Left ventricle myocardium superior (tissue), 1 donor: ENCODE data around the gene MS4A15. TPM values are rescaled to one million over a fixed set of nuclear protein-coding genes. Genes with fewer than 3 reads are reported as not detected.

Experiments
- total RNA-seq: library from RNA; stranded (reverse); fragmentation: NEBNext Ultra II Directional; extraction: Animal tissue kit (Norgen Biotek cat#: 25700); gene quantifications from one replicate; pipeline ENCODE4 v1.2.1, GENCODE V29; 2021
- donor health status: DM: no; HTN: yes; CAD: no; lungs with severe emphysema.

The MS4A15 gene
- total RNA-seq, 1 donor from 2014 or later, result not detected

Other genes with a start within 250 kb of the MS4A15 start
- gene MS4A13, start 241.5 kb upstream of the MS4A15 start, total RNA-seq, result not detected
- not detected for gene MS4A8, start 57.3 kb upstream of the MS4A15 start, total RNA-seq
- gene MS4A18, start 32.1 kb upstream of the MS4A15 start, total RNA-seq, result not detected
- not detected for gene MS4A10, start 28.5 kb downstream of the MS4A15 start, total RNA-seq
- 9.7 TPM for gene CCDC86, start 85.2 kb downstream of the MS4A15 start, total RNA-seq
- gene PTGDR2, start 99.1 kb downstream of the MS4A15 start, total RNA-seq, result 3.1 TPM
- not detected for gene ZP1, start 110.7 kb downstream of the MS4A15 start, total RNA-seq
- 41.5 TPM for gene PRPF19, start 149.7 kb downstream of the MS4A15 start, total RNA-seq
- 97.0 TPM for gene TMEM109, start 157.3 kb downstream of the MS4A15 start, total RNA-seq
- gene TMEM132A, start 167.6 kb downstream of the MS4A15 start, total RNA-seq, result 5.9 TPM
- 16.8 TPM for gene SLC15A3, start 195.3 kb downstream of the MS4A15 start, total RNA-seq
- 0.20 TPM for gene CD6, start 214.8 kb downstream of the MS4A15 start, total RNA-seq